ENCODE data around the gene ADAT2. TPM values are rescaled to one million over a fixed set of nuclear protein-coding genes. Genes with fewer than 3 reads are reported as not detected.
A peak's percentile ranks its signal among the peaks of the same experiment; 100 is the strongest.

Gene ADAT2
- 5.2 TPM for polyA plus RNA-seq (2012; ENCODE audit: insufficient read depth, insufficient read length, low read depth)

DNA sequence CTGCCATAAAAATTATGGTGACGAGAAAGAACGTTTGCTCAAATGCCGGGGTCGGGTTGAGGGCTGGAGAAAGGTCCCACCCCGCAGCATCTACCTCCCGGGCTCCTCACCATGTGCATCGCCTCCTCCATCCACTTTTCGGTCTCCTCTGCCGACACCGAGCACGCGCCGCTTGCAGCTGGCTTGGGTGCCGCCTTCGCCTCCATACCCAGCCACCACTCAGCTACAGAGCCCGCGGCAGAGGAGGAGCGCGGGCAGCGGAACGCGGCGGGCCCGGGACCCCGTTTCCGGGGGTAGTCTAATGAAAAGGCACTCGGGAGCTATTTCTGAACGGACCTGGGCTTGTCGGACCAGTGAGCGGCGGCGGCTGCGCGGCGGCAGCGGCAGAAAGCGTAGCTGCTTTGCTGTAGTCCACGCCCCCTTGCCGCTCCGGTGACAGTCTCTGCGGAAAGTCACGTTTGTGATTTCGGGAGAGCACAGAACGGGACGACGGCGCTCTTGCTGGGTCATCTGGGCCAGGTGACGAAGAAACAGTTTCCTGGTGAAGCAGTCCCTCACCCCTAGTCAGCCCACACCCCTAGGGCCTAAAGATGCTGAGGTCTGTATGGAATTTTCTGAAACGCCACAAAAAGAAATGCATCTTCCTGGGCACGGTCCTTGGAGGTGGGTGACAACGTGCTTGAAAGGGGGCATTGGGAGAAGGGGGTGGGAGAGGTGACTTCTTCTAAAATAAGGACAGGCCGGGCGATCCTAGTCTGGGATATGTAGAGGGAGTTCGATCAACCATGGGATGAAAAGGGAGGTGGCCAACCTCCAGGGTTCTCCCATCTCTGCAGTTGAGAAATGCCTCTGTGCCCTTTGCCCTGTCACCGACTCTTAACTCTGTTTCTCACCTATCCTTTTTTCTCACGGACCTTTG, at the start of gene ADAT2, which contains the start of gene PEX3:
TSS of gene ADAT2 (minus strand) at position 243 of the 919 bp plus-strand sequence. CDS start at position 206, 37 bp downstream.
TSS of gene PEX3 (plus strand) at position 353 of the 919 bp plus-strand sequence. CDS start at position 591, 238 bp downstream.
- Histone ChIP-seq H3K4me3 (ENCODE audit: low read depth, low read length) (peak within 1 kb of the TSS; percentile 93), H3K36me3 (no peaks in the 10 kb centered on the region)
- DNase-seq = peak; percentile 94

DNA sequence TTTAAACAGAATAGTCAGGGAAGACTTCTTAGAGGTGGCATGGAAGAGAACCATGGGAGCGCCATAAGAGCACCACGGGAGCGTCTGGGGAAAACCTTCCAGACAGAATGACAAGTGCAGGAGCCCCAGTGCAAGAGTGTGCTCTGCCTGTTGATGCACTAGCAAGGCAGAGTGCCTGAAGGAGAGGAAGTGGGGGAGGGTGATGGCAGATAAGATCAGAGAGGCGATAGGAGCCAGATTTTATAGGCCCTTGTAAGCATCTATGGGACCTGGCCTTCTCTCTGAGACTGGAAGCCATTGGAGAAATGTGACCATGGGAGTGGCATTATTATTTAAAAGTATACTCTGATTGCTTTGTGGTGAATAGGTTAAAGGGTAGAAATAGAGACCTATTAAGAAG, 47.9 kb upstream of the ADAT2 start:
- Histone ChIP-seq H3K4me1 (no peaks in the 10 kb centered on the region), H3K4me3 (ENCODE audit: low read depth, low read length) (no peak overlapping the region), H3K36me3 (peaks cover 17% of the 10 kb centered on the region), H3K27me3 (no peaks in the 10 kb centered on the region), H3K9me3 (no peaks in the 10 kb centered on the region)
- TF ChIP-seq, protein P1, sequence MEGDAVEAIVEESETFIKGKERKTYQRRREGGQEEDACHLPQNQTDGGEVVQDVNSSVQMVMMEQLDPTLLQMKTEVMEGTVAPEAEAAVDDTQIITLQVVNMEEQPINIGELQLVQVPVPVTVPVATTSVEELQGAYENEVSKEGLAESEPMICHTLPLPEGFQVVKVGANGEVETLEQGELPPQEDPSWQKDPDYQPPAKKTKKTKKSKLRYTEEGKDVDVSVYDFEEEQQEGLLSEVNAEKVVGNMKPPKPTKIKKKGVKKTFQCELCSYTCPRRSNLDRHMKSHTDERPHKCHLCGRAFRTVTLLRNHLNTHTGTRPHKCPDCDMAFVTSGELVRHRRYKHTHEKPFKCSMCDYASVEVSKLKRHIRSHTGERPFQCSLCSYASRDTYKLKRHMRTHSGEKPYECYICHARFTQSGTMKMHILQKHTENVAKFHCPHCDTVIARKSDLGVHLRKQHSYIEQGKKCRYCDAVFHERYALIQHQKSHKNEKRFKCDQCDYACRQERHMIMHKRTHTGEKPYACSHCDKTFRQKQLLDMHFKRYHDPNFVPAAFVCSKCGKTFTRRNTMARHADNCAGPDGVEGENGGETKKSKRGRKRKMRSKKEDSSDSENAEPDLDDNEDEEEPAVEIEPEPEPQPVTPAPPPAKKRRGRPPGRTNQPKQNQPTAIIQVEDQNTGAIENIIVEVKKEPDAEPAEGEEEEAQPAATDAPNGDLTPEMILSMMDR (IDR thresholded peaks at IDR 0.05; ENCODE audit: low read depth, low read length) = no peak
- no peak for DNase-seq

More for the DNA sequence above, at the start of gene ADAT2, which contains the start of gene PEX3:
- Histone ChIP-seq H3K9me3 (no peaks in the 10 kb centered on the region), H3K4me1 (no peaks in the 10 kb centered on the region), H3K27me3 (no peaks in the 10 kb centered on the region)
- TF ChIP-seq, protein P1 (IDR thresholded peaks at IDR 0.05; ENCODE audit: low read depth, low read length) = no peak

- no peak for DNase-seq
- Histone ChIP-seq H3K27me3 (no peaks in the 10 kb centered on the region), H3K36me3 (peaks cover 17% of the 10 kb centered on the region), H3K9me3 (no peaks in the 10 kb centered on the region), H3K4me3 (ENCODE audit: low read depth, low read length) (no peak overlapping the region), H3K4me1 (no peaks in the 10 kb centered on the region)
- TF ChIP-seq, protein P1 (IDR thresholded peaks at IDR 0.05; ENCODE audit: low read depth, low read length) = no peak
Measured at GRCh38 chr6:143496974-143497373, 46.5 kb upstream of the ADAT2 start.

DNA sequence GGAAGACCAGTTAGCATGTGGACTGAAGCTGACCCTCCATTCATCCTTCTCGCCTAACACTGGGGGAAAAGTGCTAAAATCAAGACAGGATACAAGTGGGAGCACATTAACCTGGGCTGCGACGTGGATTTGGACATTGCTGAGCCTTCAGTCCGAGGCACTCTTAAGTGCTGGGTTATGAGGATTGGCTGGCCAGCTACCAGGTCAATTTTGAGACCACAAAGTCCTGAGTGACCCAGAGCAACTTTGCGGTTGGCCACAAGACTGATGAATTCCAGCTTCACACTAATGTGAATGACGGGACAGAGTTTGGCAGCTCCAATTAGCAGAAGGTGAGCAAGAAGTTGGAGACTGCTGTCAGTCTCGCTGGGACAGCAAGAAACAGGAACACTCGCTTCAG, 40.3 kb upstream of the ADAT2 start:
- TF ChIP-seq, protein P1 (IDR thresholded peaks at IDR 0.05; ENCODE audit: low read depth, low read length) = no peak

DNA sequence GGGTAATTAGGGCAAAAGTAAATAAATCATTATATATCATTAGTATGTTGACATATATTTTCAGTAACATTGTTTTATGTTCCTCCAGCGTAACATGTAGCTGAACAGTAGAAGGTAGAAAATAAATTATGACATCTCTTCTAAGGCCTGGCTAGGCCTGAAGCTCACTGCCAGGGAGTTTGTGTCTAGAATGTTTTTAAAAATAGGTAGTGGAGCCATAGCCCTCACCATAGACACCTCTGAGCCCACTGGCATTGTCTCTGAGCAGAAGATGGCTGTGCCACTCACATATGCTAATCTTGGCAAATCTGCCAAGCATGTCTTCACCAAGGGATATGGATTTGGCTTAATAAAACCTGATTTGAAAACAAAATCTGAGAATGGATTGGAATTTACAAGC, 39.7 kb upstream of the ADAT2 start:
- no peaks in the 10 kb centered on the region for H3K9me3 ChIP-seq
- H3K36me3 ChIP-seq = no peaks in the 10 kb centered on the region
- no peak for DNase-seq
- H3K4me1 ChIP-seq = no peaks in the 10 kb centered on the region
- H3K27me3 ChIP-seq = no peaks in the 10 kb centered on the region
- H3K4me3 ChIP-seq (ENCODE audit: low read depth, low read length) = no peak overlapping the region
- TF ChIP-seq, protein P1 (IDR thresholded peaks at IDR 0.05; ENCODE audit: low read depth, low read length) = no peak

More for the DNA sequence above, 40.3 kb upstream of the ADAT2 start:
- Histone ChIP-seq H3K4me3 (ENCODE audit: low read depth, low read length) (no peak overlapping the region), H3K27me3 (no peaks in the 10 kb centered on the region), H3K36me3 (no peaks in the 10 kb centered on the region), H3K9me3 (no peaks in the 10 kb centered on the region), H3K4me1 (no peaks in the 10 kb centered on the region)
- DNase-seq = no peak

DNA sequence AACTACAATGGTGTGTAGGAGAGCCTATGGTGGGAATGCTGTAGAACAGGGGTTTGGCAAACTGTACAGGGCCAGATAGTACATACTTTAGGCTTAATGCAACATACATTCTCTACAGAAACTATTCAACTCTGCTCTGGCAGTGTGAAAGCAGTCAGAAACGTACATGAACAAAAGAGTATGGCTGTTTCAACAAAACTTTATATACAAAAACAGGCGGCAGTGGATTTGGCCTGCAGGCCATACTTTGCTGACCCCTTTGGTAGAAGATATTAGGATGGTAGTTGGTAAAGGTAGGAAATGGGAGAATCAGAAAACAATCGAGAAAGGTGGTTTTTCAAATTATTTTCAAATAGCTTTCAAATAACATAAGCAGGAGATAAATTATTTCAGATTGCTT, 36.3 kb upstream of the ADAT2 start:
- Histone ChIP-seq H3K4me3 (ENCODE audit: low read depth, low read length) (no peak overlapping the region), H3K27me3 (no peaks in the 10 kb centered on the region), H3K36me3 (no peaks in the 10 kb centered on the region), H3K9me3 (no peaks in the 10 kb centered on the region), H3K4me1 (no peaks in the 10 kb centered on the region)
- DNase-seq = no peak
- TF ChIP-seq, protein P1 (IDR thresholded peaks at IDR 0.05; ENCODE audit: low read depth, low read length) = no peak
